GM19193 (cell line): ENCODE results near the gene DSCAML1.

Experiments
- POLR2A ChIP-seq: IDR thresholded peaks from 4 replicates; pipeline ENCODE4 v1.6.1; 2011; ENCODE audit not compliant: insufficient read depth, insufficient read length; ENCODE audit errors: extremely low read depth

DSCAML1 gene

GRCh38 chr11:117510646-117511045 is 286.4 kb downstream of the DSCAML1 start:
- no peak for TF ChIP-seq POLR2A

GRCh38 chr11:117509543-117509942 is 287.5 kb downstream of the DSCAML1 start:
- TF ChIP-seq POLR2A = no peak

- no peak for TF ChIP-seq POLR2A
These were observed 290.0 kb downstream of the DSCAML1 start for GRCh38 chr11:117506971-117507370.

- TF ChIP-seq POLR2A = no peak
These were observed 291.6 kb downstream of the DSCAML1 start for GRCh38 chr11:117505285-117505970.

- no peak for TF ChIP-seq POLR2A
These were observed 294.3 kb downstream of the DSCAML1 start for GRCh38 chr11:117502779-117503100.

- TF ChIP-seq POLR2A = no peak
These were observed 294.8 kb downstream of the DSCAML1 start for GRCh38 chr11:117502015-117502778.

- TF ChIP-seq POLR2A = no peak
These were observed 295.6 kb downstream of the DSCAML1 start for GRCh38 chr11:117501237-117501898.

GRCh38 chr11:117498791-117499190 is 298.2 kb downstream of the DSCAML1 start:
- no peak for TF ChIP-seq POLR2A

GRCh38 chr11:117497206-117497951 is 299.6 kb downstream of the DSCAML1 start:
- TF ChIP-seq POLR2A = no peak

- no peak for TF ChIP-seq POLR2A
These were observed 301.7 kb downstream of the DSCAML1 start for GRCh38 chr11:117495357-117495756.

GRCh38 chr11:117492578-117493251 is 304.3 kb downstream of the DSCAML1 start:
- TF ChIP-seq POLR2A = no peak

- no peak for TF ChIP-seq POLR2A
These were observed 306.1 kb downstream of the DSCAML1 start for GRCh38 chr11:117490911-117491310.

GRCh38 chr11:117489999-117490679 is 306.9 kb downstream of the DSCAML1 start:
- no peak for TF ChIP-seq POLR2A
